ENCODE data around the gene SPTBN5. TPM values are rescaled to one million over a fixed set of nuclear protein-coding genes. Genes with fewer than 3 reads are reported as not detected.

Gene SPTBN5
- total RNA-seq, 1 donor from 2014 or later, result 2.1 TPM

DNA sequence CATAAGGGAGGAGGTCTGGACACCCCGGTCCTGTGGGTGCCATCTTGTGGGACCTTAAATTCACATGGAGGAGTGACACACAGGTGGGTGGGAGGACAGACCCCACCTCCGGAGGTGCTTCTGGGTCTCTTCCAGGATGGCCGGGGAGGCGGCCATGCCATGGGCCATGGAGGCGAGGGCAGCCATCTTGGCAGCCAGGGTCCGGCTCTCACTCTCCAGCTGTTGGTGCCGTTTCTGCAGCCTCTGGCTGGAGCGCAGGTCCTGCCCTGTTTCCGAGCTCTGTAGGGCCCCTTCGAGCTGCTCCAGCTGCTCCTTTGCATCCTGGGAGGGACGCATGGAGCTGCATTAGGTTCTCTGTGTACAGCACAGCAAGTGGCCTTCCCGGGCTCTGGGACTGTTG, 19.1 kb downstream of the SPTBN5 start:
- no peak for ATAC-seq
- Histone ChIP-seq H3K4me3 (no peak overlapping the region), H3K4me1 (no peaks in the 10 kb centered on the region), H3K36me3 (no peaks in the 10 kb centered on the region), H3K27me3 (ENCODE audit: low read depth) (no peaks in the 10 kb centered on the region), H3K27ac (no peak overlapping the region), H3K9me3 (no peaks in the 10 kb centered on the region)
- no peak for DNase-seq
- intact Hi-C loops (cut with DNase I), result no loop called here
- TF ChIP-seq, protein P1, sequence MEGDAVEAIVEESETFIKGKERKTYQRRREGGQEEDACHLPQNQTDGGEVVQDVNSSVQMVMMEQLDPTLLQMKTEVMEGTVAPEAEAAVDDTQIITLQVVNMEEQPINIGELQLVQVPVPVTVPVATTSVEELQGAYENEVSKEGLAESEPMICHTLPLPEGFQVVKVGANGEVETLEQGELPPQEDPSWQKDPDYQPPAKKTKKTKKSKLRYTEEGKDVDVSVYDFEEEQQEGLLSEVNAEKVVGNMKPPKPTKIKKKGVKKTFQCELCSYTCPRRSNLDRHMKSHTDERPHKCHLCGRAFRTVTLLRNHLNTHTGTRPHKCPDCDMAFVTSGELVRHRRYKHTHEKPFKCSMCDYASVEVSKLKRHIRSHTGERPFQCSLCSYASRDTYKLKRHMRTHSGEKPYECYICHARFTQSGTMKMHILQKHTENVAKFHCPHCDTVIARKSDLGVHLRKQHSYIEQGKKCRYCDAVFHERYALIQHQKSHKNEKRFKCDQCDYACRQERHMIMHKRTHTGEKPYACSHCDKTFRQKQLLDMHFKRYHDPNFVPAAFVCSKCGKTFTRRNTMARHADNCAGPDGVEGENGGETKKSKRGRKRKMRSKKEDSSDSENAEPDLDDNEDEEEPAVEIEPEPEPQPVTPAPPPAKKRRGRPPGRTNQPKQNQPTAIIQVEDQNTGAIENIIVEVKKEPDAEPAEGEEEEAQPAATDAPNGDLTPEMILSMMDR (IDR thresholded peaks at IDR 0.05), result no peak

GRCh38 chr15:41873711-41874110, 20.1 kb downstream of the SPTBN5 start:
- ATAC-seq, result no peak
- Histone ChIP-seq H3K27me3 (ENCODE audit: low read depth) (no peaks in the 10 kb centered on the region), H3K4me3 (no peak overlapping the region), H3K27ac (no peak overlapping the region), H3K9me3 (no peaks in the 10 kb centered on the region), H3K4me1 (no peaks in the 10 kb centered on the region), H3K36me3 (no peaks in the 10 kb centered on the region)
- TF ChIP-seq, protein P1 (IDR thresholded peaks at IDR 0.05), result no peak
- no peak for DNase-seq
- intact Hi-C loops (cut with DNase I), result no loop called here

DNA sequence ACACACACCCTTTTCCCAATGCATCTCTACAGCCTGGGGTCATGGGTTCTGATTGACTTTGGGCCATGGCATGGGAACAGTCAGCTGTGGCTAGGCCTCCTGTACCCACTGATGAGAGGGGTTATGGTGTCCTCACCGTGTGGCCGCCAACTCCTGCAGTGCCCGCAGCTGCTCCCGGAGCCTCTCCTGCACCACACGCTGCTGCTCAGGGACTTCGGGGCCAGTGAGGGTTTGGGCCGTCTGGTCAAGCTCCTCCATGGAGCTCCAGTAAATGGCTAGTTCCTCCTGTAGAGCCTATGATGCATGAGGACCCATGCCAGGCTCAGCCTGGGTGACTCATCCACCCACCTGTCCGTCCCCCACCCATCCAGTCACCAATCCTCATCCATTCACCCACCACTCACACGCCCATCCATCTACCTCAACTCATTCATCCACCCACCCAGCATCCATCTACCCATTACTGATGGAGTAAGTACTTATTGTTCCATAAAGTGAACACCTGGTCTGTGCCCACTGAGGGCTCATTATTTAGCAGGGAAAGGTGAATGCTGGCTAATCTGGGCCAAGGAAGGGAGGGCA, 21.6 kb downstream of the SPTBN5 start:
- Histone ChIP-seq H3K36me3 (no peaks in the 10 kb centered on the region), H3K27ac (no peak overlapping the region), H3K27me3 (ENCODE audit: low read depth) (no peaks in the 10 kb centered on the region), H3K4me1 (no peaks in the 10 kb centered on the region), H3K9me3 (no peaks in the 10 kb centered on the region), H3K4me3 (no peak overlapping the region)
- TF ChIP-seq, protein P1 (IDR thresholded peaks at IDR 0.05), result no peak
- DNase-seq, result no peak
- intact Hi-C loops (cut with DNase I), result no loop called here
- ATAC-seq, result no peak

GRCh38 chr15:41871175-41871905, 22.5 kb downstream of the SPTBN5 start:
- ATAC-seq (no peak), DNase-seq (no peak)
- TF ChIP-seq, protein P1 (IDR thresholded peaks at IDR 0.05), result no peak
- H3K4me3 ChIP-seq, result no peak overlapping the region
- H3K9me3 ChIP-seq, result no peaks in the 10 kb centered on the region
- H3K4me1 ChIP-seq, result no peaks in the 10 kb centered on the region
- H3K36me3 ChIP-seq, result no peaks in the 10 kb centered on the region
- no peaks in the 10 kb centered on the region for H3K27me3 ChIP-seq (ENCODE audit: low read depth)
- intact Hi-C loops (cut with DNase I), result no loop called here
- no peak overlapping the region for H3K27ac ChIP-seq

GRCh38 chr15:41870689-41871081, 23.2 kb downstream of the SPTBN5 start:
- no peaks in the 10 kb centered on the region for H3K36me3 ChIP-seq
- no peak overlapping the region for H3K27ac ChIP-seq
- H3K4me3 ChIP-seq, result no peak overlapping the region
- H3K9me3 ChIP-seq, result no peaks in the 10 kb centered on the region
- ATAC-seq, result no peak
- no peaks in the 10 kb centered on the region for H3K27me3 ChIP-seq (ENCODE audit: low read depth)
- no peak for DNase-seq
- no peaks in the 10 kb centered on the region for H3K4me1 ChIP-seq
- TF ChIP-seq, protein P1 (IDR thresholded peaks at IDR 0.05), result no peak
- intact Hi-C loops (cut with DNase I), result no loop called here

All from lower lobe of right lung (tissue), 2 donors.